Stimulated activated CD4-positive, alpha-beta T cell treated with anti-CD3 and anti-CD28 coated beads, Interleukin-1b, Interleukin-23, amount 100 ng/mL, for 1 hour (primary cell): ENCODE measurements around the gene SYT8.
A peak's percentile ranks its signal among the peaks of the same experiment; 100 is the strongest.

Source experiments
- DNase-seq, 2 donors: peaks; one replicate each; pipeline ENCODE4 v3.0.0-alpha.2; 2020; ENCODE audit warnings: low read depth in 2 of 2

SYT8 gene

DNA sequence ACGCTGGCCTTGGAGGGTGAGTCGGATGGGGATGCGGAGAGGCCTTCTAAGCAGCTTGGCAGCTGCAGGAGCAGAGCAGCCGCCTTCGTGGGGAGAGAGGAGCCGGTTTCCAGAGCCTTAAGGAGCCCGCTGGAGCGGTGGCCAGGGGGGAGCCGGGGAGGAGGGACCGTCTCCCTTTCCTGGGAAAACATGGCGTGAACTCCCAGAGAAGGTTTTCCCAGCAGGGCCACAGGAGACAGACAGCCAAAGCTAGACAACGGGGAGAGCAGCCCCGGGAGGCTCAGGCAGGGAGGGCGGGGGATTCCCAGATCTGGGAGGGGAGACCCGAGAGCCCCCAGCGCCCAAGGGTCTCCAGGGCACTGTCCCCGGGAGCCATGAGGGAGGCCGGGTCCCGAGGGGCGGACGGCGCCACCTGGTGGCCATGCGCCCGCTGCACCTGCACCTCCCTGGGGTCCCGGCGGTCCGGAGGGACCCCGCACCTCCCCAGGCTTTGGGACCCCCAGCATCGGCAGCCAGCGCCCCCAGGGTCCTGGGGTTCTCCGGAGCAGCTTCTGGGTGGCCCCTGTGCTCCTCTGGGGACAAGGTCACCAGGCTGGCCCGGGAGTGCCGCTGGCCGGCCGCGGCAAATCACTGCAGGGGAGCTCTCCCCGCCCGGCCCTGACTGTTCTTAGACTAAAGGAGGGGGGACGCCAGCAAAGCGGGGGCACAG, 2.4 kb upstream of the SYT8 start:
- DNase-seq, result peak; percentile 26 to 66

DNA sequence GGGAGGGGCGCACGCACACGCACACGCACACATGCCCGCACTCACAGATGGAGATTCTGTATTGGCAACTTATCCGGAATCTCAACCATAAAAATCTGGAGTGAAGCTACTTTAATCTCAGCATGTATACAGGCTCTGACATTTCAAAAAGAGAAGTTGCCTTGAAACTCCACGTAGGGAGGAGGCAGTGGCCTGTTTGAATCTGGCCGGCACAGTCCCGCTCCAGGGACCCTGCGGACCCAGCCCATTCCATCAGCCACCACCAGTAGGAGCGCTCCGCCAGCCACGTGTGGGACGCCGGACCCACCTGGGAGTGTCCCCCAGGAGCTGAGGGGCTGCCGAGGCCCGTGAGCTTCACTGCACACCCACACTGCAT, 1.9 kb upstream of the SYT8 start:
- no peak for DNase-seq

DNA sequence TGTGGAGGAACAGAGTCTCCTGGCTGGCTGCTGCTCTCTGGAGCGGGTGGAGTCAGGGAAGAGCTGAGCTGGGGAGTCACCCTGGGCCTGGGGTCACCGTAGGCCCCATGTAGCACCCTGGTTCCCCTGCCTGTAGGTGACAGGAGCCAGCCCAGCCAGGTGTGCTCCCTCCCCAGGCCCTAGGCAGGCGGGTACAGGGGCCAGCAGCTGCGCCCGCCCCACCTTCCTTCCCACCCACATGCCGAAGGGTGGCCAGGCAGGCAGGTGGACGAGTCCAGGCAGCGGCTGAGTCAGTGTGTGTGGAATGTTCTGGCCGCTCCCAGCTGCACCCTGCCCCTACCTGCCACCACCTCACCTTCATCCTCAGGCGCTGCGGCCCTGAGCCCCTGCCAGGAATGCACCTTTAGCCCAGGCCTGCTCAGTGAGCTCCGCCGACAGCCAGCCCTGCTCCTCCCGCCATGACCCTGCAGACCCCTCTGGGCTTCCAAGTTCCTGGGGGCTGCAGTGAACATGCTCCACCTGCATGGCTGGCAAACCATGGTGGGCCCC, 654 bp upstream of the SYT8 start:
- no peak for DNase-seq

DNA sequence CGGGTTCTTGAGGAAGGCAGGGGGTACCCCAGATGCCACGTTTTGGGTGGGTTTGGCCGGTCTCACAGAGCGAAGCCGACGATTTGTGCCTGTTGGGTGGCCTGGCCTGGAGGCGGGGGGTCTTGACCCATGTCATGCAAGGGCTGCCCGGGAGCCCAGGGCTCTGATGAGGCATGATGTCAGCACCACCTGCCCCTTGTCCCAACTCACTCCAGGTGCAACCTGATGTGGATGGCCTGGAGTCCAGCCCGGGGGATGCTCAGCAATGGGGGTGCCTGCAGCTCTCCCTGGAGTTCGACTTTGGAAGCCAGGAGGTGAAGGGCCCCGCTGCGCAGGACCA, 851 bp downstream of the SYT8 start:
- DNase-seq, result no peak

DNA sequence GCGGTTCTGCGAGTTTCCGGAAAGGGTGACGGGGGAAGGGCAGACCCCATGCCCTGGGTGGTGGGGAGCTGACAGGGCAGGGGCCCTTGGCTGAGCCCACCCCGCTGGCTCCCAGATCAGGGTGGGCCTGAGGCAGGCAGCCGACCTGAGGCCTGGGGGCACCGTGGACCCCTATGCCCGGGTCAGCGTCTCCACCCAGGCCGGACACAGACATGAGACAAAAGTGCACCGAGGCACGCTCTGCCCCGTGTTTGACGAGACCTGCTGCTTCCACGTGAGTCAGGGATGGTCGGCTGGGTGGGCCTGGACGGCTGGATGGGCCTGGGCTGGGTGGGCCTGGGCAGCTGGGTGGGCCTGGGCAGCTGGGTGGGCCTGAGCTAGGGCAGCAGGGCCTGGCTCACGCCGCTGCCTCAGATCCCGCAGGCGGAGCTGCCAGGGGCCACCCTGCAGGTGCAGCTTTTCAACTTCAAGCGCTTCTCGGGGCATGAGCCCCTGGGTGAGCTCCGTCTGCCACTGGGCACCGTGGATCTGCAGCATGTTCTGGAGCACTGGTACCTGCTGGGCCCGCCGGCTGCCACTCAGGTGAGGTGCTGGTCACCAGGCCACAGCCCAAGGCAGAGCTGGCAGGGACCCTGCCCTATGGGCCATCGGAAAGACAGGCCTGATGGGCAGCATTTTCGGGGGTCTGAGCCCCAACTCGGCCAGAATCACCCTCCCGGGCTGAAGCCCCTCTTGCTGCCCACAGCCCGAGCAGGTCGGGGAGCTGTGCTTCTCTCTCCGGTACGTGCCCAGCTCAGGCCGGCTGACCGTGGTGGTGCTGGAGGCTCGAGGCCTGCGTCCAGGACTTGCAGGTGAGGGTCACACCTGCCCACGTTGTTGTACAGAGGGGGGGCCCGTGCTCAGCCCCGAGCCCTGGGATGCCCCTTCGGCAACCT, 1.5 kb downstream of the SYT8 start:
- DNase-seq, result no peak

DNA sequence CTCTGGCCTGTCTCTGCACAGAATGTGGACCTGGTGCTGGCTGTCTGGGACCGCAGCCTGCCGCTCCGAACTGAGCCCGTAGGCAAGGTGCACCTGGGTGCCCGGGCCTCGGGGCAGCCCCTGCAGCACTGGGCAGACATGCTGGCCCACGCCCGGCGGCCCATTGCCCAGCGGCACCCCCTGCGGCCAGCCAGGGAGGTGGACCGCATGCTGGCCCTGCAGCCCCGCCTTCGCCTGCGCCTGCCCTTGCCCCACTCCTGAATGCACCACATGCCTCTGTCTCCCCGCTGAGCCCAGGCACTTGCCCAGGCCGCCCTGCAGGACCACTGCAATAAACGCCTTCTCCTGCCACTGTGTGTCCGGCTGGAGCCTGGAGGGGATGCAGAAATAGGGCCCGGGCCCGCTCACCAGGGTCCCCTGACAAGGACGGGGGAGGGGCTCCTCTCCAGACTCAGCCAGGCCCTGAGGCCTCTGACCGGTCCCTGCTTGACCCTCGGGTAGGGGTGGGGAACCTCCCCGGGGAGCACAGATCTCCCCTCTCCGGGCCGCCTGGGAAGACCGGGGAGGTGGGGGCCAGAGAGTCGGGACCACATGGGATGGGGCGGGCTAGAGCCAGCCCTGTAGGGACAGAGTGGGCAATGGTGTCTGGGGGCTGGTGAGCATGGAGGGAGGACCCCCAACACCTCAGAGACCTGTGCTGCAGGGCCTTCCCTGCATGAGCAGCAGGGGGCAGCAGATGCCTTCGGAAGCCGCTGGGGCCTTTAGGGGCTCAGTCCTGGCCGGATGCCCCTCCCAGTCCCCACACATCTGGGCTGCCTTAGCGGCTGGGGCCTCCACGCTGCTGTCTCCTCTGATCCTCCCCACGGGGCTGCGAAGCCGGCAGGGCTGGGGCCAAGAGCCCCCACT, 2.6 kb downstream of the SYT8 start:
- DNase-seq, result peak; percentile 50 to 67

DNA sequence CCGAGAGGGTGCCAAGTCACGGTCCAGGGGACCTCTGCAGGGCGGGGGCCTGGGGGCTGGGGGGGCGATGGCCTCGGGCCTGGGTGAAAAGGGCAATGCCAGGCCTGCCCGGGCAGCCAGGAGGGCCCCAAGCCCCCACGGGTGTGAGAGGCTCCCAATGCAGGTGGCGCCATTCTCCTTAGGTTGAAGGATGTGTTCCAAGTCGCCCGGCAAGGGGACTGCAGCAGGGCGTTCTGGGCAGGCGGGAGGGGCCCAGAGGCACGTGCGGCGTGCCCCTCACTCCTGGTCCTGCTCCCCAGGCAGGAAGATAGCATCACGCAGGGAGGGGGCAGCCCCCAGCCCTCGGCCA, 3.3 kb downstream of the SYT8 start:
- no peak for DNase-seq

DNA sequence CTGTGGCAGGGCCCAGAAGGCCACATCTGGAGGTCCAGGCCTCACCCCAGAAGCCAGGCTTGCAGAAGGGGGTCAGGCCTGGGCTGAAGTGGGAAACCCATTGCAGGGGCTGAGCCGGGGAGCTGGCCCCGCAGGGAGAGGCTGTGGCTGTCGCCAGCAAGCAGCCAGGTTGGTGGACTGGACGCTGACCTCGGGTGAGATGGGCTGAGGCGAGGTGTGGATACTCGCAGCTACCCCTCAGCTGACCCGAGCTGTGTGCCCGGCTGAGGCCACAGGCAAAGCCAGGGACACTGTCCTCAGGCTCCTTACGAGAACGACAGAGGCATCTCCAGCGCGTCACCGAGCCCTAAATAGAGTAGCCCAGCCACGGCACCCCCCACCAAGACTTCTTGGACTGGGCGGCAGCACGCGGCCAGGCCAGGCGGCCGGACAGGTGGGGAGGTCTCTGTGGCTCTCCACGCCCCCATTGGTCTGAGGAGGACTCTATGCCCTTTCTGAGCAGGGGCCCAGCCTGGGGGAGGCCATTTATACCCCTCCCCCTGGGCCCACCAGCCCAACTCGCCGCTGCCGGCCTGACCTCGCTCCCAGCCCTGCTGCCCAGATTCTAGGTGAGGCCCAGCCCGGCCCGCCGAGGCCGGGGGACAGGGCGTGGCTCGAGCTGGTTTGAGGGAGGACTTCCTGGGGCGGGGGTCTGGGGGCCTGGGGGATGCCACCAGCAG, 3.8 kb downstream of the SYT8 start, which contains the start of gene TNNI2:
TSS of gene TNNI2 (plus strand) at position 556 of the 719 bp plus-strand sequence. CDS start 716 bp downstream, outside the sequence.
- no peak for DNase-seq

DNA sequence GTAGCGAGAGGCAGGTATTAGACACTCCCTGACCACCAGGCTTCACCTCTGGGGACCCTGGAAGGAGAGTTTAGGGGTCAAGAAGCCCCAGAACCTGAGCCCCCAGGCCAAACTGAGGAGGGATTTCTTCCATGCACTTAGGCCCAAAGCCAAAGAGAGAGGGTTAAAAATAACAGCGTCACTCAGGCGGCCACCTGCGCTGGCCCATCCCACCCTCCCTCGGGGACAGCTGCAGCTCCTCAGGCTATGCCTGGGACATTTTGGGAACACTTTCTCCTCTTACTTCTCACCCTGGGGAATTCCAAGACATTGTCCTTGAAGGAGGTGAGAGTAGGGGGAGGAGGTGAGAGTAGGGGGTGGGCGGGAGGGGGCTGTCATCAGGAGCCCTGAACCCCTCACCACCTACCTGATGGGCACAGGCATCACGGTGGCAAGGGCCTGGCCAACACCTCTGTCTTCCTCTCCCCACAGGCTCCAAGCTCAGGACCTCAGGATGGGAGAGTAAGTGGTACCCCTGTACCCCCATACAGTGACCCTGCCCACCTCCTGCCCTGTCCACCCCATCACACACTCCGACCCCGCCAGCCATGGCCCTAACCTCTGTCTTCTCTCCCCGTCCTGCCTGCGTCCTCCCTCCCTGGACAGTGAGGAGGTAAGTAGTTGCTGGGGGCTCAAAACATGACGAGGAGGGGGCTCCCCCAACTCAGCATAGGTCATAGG, 4.6 kb downstream of the SYT8 start:
- DNase-seq, result no peak

DNA sequence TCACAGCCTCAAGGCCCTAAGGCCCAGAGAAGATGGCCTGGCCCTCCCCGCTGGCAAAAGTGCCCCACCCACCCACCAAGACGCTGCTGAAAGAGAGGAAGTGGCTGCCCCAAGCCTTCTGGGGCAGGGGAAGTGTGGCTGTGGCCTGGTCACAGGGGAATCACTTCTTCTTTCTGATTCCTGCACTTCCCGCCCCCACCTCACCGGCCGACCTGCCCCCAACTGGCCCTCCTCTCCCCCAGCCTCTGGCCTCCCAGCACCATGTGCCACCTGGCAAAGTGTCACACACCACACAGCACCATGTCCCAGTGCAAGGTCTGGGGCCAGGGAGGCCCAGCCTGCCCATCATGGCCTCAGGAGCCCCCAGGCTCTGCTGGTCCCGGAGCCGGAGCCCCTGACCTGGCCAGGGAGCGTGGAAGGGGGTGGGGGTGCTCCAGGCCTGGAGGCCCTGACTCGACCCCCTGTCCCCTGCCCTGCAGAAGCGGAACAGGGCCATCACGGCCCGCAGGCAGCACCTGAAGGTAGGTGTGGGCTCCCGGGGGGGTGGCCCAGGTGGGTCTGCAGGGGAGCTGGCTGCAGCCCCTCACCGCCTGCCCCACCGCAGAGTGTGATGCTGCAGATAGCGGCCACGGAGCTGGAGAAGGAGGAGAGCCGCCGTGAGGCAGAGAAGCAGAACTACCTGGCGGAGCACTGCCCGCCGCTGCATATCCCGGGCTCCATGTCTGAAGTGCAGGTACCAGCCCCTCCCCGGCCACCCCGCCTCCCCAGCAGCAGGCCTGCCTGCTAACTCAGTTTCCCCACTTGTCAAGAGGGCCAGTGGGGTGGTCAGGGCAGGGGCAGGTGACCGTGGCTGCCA, 5.4 kb downstream of the SYT8 start:
- no peak for DNase-seq

DNA sequence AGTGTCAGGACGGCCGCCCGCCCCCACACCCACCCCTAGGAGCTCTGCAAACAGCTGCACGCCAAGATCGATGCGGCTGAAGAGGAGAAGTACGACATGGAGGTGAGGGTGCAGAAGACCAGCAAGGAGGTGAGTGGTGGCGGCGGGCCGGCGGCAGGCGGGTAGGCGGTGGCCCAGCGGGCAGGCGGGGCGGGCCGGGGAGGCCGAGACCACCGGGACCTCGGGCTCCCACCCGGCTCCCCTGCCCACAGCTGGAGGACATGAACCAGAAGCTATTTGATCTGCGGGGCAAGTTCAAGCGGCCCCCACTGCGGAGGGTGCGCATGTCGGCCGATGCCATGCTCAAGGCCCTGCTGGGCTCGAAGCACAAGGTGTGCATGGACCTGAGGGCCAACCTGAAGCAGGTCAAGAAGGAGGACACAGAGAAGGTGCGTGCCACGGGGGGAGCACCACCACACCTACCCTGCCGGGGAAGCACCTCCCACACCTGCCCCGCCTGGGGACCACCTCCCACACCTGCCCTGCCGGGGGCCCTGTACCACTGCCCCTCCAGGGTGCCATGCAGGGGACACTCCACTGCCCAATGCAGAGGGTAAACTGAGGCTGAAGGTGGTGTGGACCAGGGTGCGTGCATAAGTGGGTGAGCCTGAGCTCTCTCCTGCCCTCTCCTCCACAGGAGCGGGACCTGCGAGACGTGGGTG, 6.1 kb downstream of the SYT8 start:
- DNase-seq, result no peak

DNA sequence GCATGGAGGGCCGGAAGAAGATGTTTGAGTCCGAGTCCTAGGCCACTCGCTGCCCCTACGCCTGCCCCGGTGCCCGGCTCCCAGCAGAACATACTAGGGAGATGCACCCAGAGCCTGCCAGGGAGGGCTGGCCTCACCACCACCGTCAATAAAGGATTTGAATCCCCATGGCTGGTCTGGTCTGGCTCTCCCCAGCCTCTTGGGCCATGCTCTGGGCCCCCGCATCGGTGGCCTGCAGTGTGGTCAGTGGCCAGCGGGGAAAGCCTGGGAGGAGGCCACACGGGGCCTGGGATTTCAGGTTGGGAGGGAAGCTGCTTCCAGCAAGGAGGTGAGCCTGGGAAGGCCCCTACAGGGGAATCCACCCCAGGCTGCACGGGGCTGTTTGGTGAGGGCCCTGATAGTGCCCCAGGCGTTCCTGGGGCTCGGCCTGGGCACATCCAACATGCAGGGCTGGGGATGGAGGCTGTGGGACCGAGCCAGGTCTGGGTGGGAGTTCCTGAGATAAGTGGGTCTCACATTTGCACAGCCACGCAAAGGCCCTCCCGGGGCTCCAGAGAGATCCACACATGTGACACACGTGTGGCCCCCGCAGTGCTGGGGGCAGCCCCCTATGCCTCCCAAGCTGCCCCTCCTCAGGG, 6.8 kb downstream of the SYT8 start:
- no peak for DNase-seq

DNA sequence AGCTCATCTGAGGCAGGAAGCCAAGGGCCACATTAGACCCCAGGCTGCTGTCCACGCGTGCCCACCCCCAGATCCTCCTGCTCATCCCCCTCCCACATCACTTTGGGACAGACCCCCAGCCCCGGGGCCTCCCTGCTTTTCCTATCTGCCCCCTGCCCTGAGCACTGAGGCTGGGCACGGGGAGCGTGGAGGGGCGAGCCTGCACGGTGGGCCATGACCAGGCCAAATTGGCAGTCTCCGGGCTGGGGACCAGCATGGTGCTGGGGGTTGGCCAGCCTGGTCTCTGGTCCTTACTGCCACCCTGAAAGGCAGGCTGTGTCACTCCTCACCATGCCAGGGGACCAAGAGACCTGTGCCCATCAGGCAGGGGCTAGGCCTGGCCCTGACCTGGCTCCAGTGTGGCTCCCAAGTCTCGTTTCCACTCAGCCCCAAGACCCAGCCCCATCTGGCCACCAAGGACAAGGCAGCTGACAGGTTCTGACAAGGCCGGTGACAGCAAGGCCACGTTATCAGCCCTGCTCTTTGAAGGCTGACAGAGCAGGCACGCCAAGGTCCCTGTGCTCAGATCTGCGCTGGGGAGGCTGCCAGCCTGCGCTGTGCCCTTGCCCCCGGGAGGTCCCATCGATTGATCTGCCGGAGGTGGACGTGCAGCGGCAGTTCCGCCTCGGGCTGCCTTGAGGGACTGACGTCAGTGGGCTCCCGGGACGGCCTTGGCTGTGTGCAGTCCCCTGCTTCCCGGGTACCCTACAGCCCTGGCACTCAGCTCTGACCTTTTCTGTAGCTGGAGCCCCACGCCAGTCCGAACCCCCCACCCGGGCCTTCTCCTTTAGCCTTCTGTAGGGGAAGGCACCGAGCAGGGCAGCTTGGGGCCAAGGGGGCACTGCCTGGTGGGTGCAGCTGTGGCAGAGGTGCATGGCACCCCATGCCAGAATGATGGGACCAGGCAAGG, 7.6 kb downstream of the SYT8 start:
- no peak for DNase-seq

DNA sequence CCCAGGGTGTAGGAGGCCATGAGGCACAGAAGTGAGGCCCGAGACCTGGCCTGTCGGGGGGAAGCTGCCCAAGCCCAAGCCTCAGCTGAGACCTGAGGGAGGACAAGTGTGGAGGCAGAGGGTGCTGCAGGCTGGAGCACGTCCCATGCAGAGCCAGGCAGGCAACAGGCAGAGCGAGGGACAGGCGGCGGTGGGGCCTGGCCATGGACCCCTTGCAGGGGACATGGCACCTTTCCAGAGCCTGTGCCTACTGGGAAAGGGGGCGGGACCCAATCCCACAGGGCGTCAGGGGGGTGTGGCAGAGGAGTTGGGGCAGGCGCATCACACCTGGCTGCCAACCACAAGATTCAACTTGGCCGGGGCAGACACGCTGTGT, 8.3 kb downstream of the SYT8 start:
- DNase-seq, result no peak

DNA sequence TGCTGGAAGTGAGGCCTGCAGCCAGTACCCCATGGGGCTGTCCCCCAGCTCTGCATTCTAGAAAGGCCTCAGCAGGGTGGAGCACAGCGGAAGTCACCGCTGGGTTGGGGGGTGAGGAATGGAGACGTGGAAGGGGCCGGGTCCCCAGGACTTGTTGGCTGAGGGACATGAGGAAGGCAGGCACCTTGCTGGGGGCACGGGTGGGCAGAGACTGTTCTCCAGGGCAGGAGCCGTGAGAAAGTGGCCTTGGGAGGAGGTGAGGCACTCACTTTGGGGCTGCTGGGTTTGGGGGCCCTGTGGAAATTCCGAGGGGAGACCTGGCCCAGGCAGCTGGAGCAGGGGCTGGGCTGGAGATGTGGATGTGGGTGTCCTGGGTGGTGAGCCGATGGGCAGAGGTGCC, 9.0 kb downstream of the SYT8 start:
- no peak for DNase-seq

DNA sequence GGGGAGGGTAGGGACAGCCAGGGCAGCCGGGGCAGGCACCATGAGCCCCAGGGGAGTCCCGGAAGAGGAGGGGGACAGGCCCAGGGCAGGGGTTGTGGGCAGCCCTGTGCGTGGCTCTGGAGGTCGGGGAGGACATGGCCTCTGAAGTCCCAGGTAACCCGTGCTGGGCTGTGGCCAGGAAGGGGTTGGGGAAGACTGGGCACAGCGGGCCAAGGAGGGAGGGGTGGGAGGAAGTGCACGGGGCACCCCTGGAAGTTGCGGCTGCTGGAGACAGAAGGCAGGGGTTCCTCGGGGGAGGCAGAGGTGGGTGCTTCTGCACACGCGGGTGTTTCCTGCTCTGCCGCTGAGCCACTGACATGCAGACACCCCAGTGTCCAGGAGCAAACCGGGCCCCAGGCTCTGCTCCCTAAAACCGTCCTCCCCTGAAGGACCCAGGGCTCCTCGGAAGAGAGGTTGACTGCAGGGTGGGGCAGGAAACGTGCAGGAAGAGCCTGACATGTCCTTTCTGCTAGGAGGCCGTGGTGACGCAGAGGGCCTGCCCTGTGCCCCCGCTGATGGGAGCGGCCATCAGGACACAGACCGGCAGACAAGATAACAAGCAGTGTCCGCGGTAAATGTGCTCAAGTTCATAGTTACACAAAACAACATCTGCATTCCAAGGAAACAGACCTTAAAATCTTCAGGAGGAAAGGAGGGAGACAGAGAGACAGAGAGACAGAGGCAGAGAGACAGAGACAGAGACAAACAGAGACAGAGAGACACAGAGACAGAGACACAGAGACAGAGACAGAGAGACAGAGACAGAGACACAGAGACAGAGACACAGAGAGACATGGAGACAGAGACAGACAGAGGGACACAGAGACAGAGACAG, 9.7 kb downstream of the SYT8 start:
- DNase-seq, result peak in 1 of 2 donors; percentile 10

DNA sequence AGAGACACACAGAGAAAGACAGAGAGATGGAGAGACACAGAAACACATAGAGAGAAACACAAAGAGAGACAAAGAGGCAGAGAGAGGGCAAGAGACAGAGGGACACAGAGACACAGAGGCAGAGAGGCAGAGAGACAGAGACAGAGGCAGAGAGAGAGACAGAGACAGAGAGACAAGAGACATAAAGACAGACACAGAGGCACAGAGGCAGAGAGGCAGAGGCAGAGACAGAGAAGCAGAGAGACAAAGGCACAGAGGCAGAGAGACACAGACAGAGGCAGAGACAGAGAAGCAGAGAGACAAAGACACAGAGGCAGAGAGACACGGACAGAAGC, 10.3 kb downstream of the SYT8 start:
- DNase-seq, result no peak
